Measurements from ENCODE around the gene PDE4B. TPM values are rescaled to one million over a fixed set of nuclear protein-coding genes. Genes with fewer than 3 reads are reported as not detected.
A peak's percentile ranks its signal among the peaks of the same experiment; 100 is the strongest.

Gene PDE4B
- total RNA-seq, 1 donor from 2014 or later, result 7.6 TPM

DNA sequence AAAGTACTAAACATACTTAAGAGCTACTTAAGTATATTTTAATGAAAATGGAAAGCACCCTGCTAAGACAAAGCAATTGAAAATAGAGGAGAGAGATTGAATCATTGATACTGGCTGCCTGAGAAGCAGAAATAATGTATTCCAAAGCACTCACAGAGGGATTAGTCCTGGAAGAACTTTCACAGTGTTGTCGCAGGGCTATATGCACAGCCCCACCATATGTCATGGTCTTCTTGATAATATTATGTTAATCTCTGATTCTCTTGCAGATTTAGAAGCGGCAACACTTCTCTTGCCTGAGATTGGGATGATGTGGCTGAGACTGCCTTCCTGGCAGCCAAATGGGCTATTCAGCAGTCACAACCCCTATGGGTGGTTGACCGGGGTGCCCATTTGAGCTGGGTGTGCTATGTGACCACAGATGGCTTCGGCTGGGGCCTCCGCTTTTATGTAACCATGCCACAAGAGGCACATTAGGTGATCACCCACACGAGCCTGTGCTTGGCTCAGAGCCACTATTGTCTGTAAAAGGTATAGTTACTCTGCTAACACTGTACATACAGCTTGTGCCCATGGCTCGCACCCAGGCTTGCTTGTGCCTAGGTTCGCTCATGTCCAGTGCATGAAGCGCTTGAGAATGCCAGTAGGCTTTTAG is 589.1 kb downstream of the PDE4B start:
- Mint-ChIP-seq H3K9me3 (ENCODE audit: unreplicated experiment) (peaks cover 10% of the 10 kb centered on the region), H3K4me3 (ENCODE audit: unreplicated experiment) (no peak overlapping the region), H3K27me3 (ENCODE audit: low read depth, unreplicated experiment) (no peaks in the 10 kb centered on the region), H3K4me1 (ENCODE audit: low read depth, unreplicated experiment) (no peaks in the 10 kb centered on the region), H3K36me3 (ENCODE audit: low read depth, unreplicated experiment) (peaks cover 7% of the 10 kb centered on the region), H3K27ac (ENCODE audit: unreplicated experiment) (no peak overlapping the region)
- Histone ChIP-seq H4K20me1 (ENCODE audit: insufficient read depth, low read length) (no peaks in the 10 kb centered on the region), H3K9me3 (ENCODE audit: insufficient read depth, low read depth, low read length) (no peaks in the 10 kb centered on the region), H3K36me3 (ENCODE audit: insufficient read depth, low read length) (no peaks in the 10 kb centered on the region), H3K4me1 (ENCODE audit: insufficient read depth, low read length) (no peaks in the 10 kb centered on the region), H2AFZ (ENCODE audit: low read depth, low read length) (no peak overlapping the region), H3K9ac (ENCODE audit: low read length) (no peak overlapping the region), H3K27ac (ENCODE audit: low read depth, low read length) (no peak overlapping the region), H3K79me2 (ENCODE audit: insufficient read depth, low read length) (no peaks in the 10 kb centered on the region), H3K4me2 (ENCODE audit: low read length) (no peak overlapping the region), H3K4me3 (ENCODE audit: insufficient read depth, low read depth, low read length) (no peak overlapping the region), H3K27me3 (ENCODE audit: insufficient read depth, low read length) (no peaks in the 10 kb centered on the region)
- DNase-seq (ENCODE audit: low read depth) (no peak), FAIRE-seq (no peak)
- TF ChIP-seq EZH2 (IDR thresholded peaks at IDR 0.05; ENCODE audit: insufficient read depth, low read length), result no peak
- TF ChIP-seq, protein P1, sequence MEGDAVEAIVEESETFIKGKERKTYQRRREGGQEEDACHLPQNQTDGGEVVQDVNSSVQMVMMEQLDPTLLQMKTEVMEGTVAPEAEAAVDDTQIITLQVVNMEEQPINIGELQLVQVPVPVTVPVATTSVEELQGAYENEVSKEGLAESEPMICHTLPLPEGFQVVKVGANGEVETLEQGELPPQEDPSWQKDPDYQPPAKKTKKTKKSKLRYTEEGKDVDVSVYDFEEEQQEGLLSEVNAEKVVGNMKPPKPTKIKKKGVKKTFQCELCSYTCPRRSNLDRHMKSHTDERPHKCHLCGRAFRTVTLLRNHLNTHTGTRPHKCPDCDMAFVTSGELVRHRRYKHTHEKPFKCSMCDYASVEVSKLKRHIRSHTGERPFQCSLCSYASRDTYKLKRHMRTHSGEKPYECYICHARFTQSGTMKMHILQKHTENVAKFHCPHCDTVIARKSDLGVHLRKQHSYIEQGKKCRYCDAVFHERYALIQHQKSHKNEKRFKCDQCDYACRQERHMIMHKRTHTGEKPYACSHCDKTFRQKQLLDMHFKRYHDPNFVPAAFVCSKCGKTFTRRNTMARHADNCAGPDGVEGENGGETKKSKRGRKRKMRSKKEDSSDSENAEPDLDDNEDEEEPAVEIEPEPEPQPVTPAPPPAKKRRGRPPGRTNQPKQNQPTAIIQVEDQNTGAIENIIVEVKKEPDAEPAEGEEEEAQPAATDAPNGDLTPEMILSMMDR (IDR thresholded peaks at IDR 0.05; ENCODE audit: insufficient read depth, low read depth, low read length), result no peak

DNA sequence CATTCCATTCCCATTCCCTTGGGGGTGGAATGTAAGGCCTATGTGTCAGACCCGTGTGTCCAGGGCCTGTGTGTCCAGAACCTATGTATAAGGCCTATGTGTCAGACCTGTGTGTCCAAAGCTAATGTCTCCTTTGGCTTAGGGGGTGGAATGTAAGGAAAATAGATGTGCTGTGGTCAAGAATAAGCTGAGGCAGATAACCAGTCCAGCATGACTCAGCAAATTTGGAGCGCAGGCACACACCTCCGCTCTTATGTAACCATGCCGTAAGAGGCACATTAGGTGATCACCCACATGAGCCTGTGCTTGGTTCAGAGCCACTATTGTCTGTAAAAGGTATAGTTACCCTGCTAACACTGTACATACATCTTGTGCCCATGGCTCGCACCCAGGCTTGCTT is 590.5 kb downstream of the PDE4B start:
- Histone ChIP-seq H3K27ac (ENCODE audit: low read depth, low read length) (no peak overlapping the region), H3K27me3 (ENCODE audit: insufficient read depth, low read length) (no peaks in the 10 kb centered on the region), H3K4me3 (ENCODE audit: insufficient read depth, low read depth, low read length) (no peak overlapping the region), H3K4me2 (ENCODE audit: low read length) (no peak overlapping the region), H3K4me1 (ENCODE audit: insufficient read depth, low read length) (no peaks in the 10 kb centered on the region), H3K9ac (ENCODE audit: low read length) (no peak overlapping the region), H3K79me2 (ENCODE audit: insufficient read depth, low read length) (no peaks in the 10 kb centered on the region), H3K9me3 (ENCODE audit: insufficient read depth, low read depth, low read length) (no peaks in the 10 kb centered on the region), H2AFZ (ENCODE audit: low read depth, low read length) (no peak overlapping the region), H3K36me3 (ENCODE audit: insufficient read depth, low read length) (no peaks in the 10 kb centered on the region), H4K20me1 (ENCODE audit: insufficient read depth, low read length) (no peaks in the 10 kb centered on the region)
- no peaks in the 10 kb centered on the region for H3K27me3 Mint-ChIP-seq (ENCODE audit: low read depth, unreplicated experiment)
- no peak for FAIRE-seq
- no peak for TF ChIP-seq EZH2 (IDR thresholded peaks at IDR 0.05; ENCODE audit: insufficient read depth, low read length)
- TF ChIP-seq, protein P1 (IDR thresholded peaks at IDR 0.05; ENCODE audit: insufficient read depth, low read depth, low read length), result no peak
- H3K9me3 Mint-ChIP-seq (ENCODE audit: unreplicated experiment), result peaks cover 13% of the 10 kb centered on the region
- H3K36me3 Mint-ChIP-seq (ENCODE audit: low read depth, unreplicated experiment), result peaks cover 7% of the 10 kb centered on the region
- no peak overlapping the region for H3K27ac Mint-ChIP-seq (ENCODE audit: unreplicated experiment)
- DNase-seq (ENCODE audit: low read depth), result peak; percentile 47
- no peaks in the 10 kb centered on the region for H3K4me1 Mint-ChIP-seq (ENCODE audit: low read depth, unreplicated experiment)
- H3K4me3 Mint-ChIP-seq (ENCODE audit: unreplicated experiment), result no peak overlapping the region

DNA sequence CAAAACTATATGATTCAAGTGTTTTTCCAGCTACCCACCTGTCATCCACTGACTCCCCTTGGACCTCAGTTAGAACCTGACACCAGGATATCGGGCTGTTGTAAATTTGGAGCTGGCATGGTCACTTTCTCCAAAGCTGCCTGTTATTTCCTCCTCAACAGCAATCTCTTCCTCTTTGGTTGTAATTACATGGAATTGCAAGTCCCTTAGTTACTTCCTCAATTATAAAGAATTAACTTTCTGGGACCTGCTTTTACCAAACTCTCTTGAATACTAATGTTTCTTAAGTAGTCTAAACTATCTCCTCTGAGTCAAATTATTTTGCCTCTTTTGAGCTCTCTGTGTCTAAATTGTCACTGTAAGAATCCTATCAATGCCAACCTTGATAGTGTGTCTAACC is 590.9 kb downstream of the PDE4B start:
- no peak overlapping the region for H3K9ac ChIP-seq (ENCODE audit: low read length)
- TF ChIP-seq, protein P1 (IDR thresholded peaks at IDR 0.05; ENCODE audit: insufficient read depth, low read depth, low read length), result no peak
- TF ChIP-seq EZH2 (IDR thresholded peaks at IDR 0.05; ENCODE audit: insufficient read depth, low read length), result no peak
- H3K36me3 ChIP-seq (ENCODE audit: insufficient read depth, low read length), result no peaks in the 10 kb centered on the region
- H3K27me3 ChIP-seq (ENCODE audit: insufficient read depth, low read length), result no peaks in the 10 kb centered on the region
- no peaks in the 10 kb centered on the region for H4K20me1 ChIP-seq (ENCODE audit: insufficient read depth, low read length)
- Mint-ChIP-seq H3K36me3 (ENCODE audit: low read depth, unreplicated experiment) (peaks cover 7% of the 10 kb centered on the region), H3K4me3 (ENCODE audit: unreplicated experiment) (no peak overlapping the region), H3K27me3 (ENCODE audit: low read depth, unreplicated experiment) (no peaks in the 10 kb centered on the region), H3K9me3 (ENCODE audit: unreplicated experiment) (peaks cover 13% of the 10 kb centered on the region), H3K27ac (ENCODE audit: unreplicated experiment) (no peak overlapping the region), H3K4me1 (ENCODE audit: low read depth, unreplicated experiment) (no peaks in the 10 kb centered on the region)
- H3K4me2 ChIP-seq (ENCODE audit: low read length), result no peak overlapping the region
- DNase-seq (ENCODE audit: low read depth) (no peak), FAIRE-seq (no peak)
- no peak overlapping the region for H3K4me3 ChIP-seq (ENCODE audit: insufficient read depth, low read depth, low read length)
- H3K4me1 ChIP-seq (ENCODE audit: insufficient read depth, low read length), result no peaks in the 10 kb centered on the region
- no peaks in the 10 kb centered on the region for H3K79me2 ChIP-seq (ENCODE audit: insufficient read depth, low read length)
- H3K27ac ChIP-seq (ENCODE audit: low read depth, low read length), result no peak overlapping the region
- no peaks in the 10 kb centered on the region for H3K9me3 ChIP-seq (ENCODE audit: insufficient read depth, low read depth, low read length)
- H2AFZ ChIP-seq (ENCODE audit: low read depth, low read length), result no peak overlapping the region
